C4-2B (cell line): ENCODE measurements around the gene PIK3R5.

Experiments
- ZFX ChIP-seq: fragments of 450-650 bp; IDR thresholded peaks from 2 replicates; pipeline ENCODE4 v1.6.1; 2017
- TF ChIP-seq, protein P1 (sequence below): fragments of 450-650 bp; conservative IDR thresholded peaks from 2 replicates; pipeline ENCODE4 v1.5.1; 2017; ENCODE audit warnings: mild to moderate bottlenecking

DNA sequence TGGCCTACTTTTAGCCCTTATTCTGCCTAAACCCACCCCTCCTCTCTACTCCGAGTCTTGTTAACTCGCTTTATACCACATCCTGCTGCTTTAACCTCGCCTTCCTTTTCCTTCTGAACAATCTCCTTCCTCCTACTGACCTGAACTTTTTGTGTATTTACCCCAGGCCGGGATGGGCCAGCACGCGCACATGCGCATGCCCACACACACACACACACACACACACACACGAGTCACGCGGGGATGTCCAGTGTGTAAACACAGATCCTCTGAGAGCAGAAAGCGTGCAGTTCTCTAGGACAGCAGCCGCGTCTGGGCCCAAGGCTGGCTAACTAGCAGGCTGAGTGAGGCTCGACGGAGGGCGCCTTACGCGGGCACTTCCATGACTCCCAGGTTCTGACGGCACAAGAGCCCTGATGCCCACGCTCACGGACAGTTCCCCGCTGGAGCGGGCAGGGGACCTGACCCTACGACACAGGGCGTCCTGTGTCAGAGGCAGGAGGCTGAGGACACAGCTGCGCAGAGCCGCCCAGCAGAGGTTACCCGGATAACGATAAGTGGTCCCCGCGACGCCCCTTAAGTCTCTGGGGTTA is 610 bp downstream of the PIK3R5 start:
- TF ChIP-seq, protein P1, sequence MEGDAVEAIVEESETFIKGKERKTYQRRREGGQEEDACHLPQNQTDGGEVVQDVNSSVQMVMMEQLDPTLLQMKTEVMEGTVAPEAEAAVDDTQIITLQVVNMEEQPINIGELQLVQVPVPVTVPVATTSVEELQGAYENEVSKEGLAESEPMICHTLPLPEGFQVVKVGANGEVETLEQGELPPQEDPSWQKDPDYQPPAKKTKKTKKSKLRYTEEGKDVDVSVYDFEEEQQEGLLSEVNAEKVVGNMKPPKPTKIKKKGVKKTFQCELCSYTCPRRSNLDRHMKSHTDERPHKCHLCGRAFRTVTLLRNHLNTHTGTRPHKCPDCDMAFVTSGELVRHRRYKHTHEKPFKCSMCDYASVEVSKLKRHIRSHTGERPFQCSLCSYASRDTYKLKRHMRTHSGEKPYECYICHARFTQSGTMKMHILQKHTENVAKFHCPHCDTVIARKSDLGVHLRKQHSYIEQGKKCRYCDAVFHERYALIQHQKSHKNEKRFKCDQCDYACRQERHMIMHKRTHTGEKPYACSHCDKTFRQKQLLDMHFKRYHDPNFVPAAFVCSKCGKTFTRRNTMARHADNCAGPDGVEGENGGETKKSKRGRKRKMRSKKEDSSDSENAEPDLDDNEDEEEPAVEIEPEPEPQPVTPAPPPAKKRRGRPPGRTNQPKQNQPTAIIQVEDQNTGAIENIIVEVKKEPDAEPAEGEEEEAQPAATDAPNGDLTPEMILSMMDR, result no peak
- TF ChIP-seq ZFX, result no peak
